Epithelial cell of esophagus (primary cell): Measurements from ENCODE around the gene TOP3B.

Experiments
- DNase-seq: peaks from one replicate; pipeline ENCODE4 v3.0.0; 2010; ENCODE audit warnings: low read depth
- H3K4me3 ChIP-seq: 2 replicates; pipeline ENCODE4 v1.5.1; 2011; ENCODE audit warnings: mild to moderate bottlenecking, low read length, control low read depth
- TF ChIP-seq, protein P1 (sequence below): IDR thresholded peaks from 2 replicates; pipeline ENCODE4 v1.5.1; 2011; ENCODE audit warnings: low read depth, mild to moderate bottlenecking, low read length, control low read depth, inconsistent platforms; ENCODE audit not compliant: insufficient read depth; ENCODE audit errors: missing control alignments

TOP3B gene

DNA sequence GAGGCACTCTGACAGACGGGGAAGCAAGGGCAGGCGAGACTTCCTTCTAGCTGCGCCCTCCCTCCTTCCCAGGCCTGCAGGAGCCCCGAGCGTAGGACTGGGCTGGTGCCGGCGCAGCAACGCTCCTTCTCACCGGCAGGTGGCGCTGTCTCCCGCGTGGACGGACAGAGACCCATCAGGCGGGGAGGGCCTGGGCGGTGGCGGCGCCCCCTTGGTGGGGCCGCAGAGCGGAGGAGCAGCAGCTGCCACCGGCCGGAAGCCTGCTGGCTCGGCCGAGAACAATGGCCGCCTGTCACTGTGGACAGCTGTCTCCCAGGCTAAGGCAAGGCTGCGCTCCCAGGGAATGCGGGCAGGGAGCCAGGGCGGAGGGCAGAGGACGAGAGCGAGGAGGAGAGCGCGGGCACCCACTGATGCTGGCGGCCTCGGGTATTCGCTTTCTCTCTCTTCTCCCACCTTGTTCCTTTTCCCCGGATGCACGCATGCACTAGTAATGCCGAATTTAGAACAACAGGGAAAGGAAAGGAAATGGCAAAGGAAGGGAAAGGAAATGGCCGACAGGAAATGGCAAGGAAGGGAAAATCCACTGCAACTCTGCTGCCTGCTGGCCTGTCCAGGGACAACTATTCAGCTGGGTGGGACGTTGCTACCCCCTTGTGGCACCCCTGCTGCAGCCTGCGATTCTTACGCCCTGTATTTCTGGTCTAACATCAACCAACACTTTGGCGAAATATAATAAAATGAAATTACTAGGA is 44.3 kb downstream of the TOP3B start:
- DNase-seq = peak; percentile 62
- TF ChIP-seq, protein P1, sequence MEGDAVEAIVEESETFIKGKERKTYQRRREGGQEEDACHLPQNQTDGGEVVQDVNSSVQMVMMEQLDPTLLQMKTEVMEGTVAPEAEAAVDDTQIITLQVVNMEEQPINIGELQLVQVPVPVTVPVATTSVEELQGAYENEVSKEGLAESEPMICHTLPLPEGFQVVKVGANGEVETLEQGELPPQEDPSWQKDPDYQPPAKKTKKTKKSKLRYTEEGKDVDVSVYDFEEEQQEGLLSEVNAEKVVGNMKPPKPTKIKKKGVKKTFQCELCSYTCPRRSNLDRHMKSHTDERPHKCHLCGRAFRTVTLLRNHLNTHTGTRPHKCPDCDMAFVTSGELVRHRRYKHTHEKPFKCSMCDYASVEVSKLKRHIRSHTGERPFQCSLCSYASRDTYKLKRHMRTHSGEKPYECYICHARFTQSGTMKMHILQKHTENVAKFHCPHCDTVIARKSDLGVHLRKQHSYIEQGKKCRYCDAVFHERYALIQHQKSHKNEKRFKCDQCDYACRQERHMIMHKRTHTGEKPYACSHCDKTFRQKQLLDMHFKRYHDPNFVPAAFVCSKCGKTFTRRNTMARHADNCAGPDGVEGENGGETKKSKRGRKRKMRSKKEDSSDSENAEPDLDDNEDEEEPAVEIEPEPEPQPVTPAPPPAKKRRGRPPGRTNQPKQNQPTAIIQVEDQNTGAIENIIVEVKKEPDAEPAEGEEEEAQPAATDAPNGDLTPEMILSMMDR = peak; percentile 83
- H3K4me3 ChIP-seq = peak overlapping the region; percentile 38

DNA sequence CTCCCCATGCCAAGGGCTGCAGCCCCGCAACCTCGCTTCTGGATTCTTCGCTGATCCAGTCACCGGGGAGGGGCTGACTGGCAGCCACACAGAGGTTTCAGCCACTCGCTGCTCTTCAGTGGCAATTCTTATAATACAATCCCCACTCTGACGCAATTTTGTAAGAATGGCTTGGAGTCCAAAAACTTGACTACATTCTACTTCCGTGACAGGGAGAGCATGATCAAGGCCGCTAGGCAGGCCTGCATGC is 44.8 kb downstream of the TOP3B start:
- DNase-seq = peak; percentile 89
- H3K4me3 ChIP-seq = no peak overlapping the region
- TF ChIP-seq, protein P1 = no peak

DNA sequence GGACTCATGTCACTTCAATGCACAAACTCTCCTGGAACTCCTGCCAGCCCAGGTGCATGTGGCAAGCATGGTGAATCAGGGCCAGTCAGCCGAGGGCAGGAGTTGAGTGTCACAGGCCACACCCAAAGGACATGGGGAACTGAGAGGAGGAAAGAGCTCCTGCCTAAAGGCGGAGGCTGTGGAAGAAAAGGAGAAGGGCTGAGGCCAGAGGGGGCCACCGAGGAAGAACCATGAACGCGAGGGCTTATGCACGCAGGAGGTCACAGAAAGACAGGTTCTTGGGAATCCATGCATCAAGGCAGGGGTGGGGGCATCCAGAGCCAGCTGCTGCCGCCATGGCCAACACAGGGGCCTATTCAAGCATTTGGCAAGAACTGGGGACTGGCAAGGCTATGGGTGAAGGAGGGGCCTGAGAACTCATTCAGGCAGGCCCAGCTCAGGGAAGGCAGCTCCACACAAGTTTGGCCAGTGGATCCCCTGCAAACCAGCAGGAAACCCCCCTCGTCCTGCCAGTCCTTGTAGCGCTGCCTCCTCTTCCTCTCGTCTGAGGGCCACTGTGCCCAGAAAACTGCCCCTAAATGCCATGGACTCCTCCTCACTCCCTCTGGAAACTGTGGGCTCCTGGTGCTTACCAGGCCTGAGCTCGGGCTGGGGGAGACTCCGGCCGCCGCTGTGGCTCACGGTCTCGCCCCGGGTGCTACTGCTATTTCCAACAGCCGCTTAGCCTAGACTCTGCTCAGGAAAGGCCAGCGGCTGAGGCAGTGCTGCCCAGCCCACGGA is 45.4 kb downstream of the TOP3B start:
- DNase-seq = peak; percentile 79
- H3K4me3 ChIP-seq = no peak overlapping the region
- TF ChIP-seq, protein P1 = no peak

DNA sequence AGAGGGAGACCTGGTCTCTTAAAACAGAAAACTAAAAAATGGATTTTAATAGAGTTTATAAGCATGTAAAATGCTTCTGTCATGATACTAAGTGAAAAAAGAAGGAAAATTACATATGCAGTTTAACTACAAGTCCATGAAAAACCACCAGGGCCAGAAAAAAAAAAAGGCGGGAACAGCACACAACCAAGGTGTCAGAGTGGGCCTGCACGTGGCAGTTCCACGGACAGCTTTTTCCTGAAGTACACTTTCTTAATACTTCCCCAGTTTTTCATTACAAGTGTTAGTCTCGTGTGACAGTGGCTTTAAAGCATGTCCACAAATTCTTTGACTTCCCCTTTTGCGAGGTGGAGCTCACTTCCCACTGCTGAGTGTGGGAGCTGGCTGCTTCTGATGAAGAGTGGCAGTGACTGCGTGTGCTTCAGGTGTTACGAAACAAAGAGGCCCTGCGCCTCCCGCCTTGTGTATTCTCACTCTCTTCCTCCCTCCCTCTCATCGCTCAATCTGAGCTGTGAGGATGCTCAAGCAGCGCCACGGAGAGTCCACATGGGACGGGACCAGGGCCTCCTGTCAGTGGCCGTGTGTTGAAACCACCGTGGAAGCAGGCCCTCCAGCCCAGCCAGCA is 46.3 kb downstream of the TOP3B start:
- TF ChIP-seq, protein P1 = no peak
- H3K4me3 ChIP-seq = no peak overlapping the region
- DNase-seq = peak; percentile 21

DNA sequence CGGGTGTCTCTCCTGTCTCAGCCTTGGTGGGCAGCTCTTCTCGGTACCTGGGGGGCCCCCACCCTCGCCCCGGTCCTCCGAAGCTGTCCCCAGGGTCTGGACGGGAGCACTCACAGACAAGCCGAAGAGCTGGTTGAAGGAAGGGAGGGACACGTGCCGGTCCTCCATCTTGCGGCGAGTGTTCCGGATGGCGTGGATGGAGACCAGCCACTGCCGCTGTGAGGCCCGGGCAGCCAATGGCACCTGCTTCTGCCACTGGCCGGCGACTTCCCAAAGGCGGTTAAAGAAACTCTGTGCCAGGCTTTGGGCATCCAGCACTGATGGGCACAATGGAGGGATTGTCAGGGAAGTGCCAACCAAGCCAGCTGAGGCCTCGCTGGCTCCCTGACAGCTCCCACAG is 48.7 kb downstream of the TOP3B start:
- no peak overlapping the region for H3K4me3 ChIP-seq
- DNase-seq = no peak
- TF ChIP-seq, protein P1 = no peak

DNA sequence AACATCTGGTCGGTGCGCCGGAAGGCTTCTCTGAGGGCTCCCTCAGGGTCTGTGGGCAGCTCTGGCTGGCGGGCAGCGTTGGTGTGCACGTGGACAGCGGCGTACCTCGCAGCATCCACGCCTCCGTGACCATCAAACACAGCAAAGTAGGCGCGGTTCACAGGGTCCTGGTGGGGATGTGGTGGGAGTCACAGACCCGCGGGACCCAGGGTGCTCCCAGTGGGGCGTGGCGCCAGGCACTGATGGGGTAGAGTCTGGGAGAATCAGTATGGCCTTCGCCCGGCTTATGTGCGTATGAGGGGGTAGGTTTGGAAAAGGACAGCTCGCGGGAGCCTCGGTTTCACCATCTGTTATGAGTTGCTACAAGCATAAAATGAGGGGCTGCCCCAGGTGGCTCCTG is 49.2 kb downstream of the TOP3B start:
- DNase-seq = no peak
- H3K4me3 ChIP-seq = no peak overlapping the region
- TF ChIP-seq, protein P1 = no peak

DNA sequence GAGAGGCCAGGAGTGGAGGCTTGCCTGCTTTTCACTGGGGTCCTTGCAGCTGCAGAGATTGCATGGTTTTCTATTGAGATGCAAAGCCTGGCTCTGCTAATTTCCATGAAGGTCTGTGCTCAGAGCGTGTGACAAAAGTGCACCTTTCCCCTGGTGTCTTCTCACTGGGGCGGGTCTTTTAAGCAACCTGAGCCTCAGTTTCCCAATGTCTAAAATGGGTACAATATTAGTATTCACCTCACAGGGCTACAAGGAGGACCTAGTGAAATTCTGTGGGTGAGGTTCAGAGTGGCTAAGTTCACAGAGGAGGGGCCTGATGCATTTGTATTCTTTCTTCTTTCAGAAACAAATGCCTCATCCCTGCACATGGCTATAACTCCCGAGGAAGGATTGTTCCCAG is 50.2 kb downstream of the TOP3B start:
- no peak overlapping the region for H3K4me3 ChIP-seq
- no peak for DNase-seq
- TF ChIP-seq, protein P1 = no peak
